Thoracic aorta (tissue), 2 donors: Measurements from ENCODE around the gene ATP8B1. TPM values are rescaled to one million over a fixed set of nuclear protein-coding genes. Genes with fewer than 3 reads are reported as not detected.

Experiments
- ATAC-seq: fragments of 150-250 bp; one replicate; pipeline ENCODE4 v1.8.0; 2017; ENCODE audit warnings: low read depth; ENCODE audit not compliant: insufficient number of reproducible peaks, low FRiP score
- DNase-seq: peaks from one replicate; pipeline ENCODE4 v3.0.0-alpha.2; 2020; ENCODE audit warnings: low spot score
- H3K27ac ChIP-seq, 2 donors: fragments of 200-600 bp; sonication (generic); 1 replicate in 1 of 2; 2 replicates in 1 of 2; pipeline ENCODE4 v1.5.1; 2016; ENCODE audit warnings: mild to moderate bottlenecking in 2 of 2, moderate library complexity in 2 of 2
- H3K27me3 ChIP-seq: fragments of 200-600 bp; sonication (generic); replicated peaks from 2 replicates; pipeline ENCODE4 v1.6.0; 2016; ENCODE audit warnings: mild to moderate bottlenecking; ENCODE audit not compliant: insufficient read depth
- H3K36me3 ChIP-seq: fragments of 200-600 bp; sonication (generic); one replicate; pipeline ENCODE4 v1.5.1; 2016
- H3K4me1 ChIP-seq, 2 donors: fragments of 200-600 bp; sonication (generic); 1 replicate in 1 of 2; 2 replicates in 1 of 2; pipeline versions ENCODE4 v1.5.1 to v1.6.0; 2016; ENCODE audit warnings: low read depth in 2 of 2, mild to moderate bottlenecking in 1 of 2; ENCODE audit not compliant: control insufficient read depth in 1 of 2
- H3K4me3 ChIP-seq: fragments of 200-600 bp; sonication (generic); 2 replicates; pipeline ENCODE4 v1.5.1; 2016; ENCODE audit warnings: mild to moderate bottlenecking
- H3K9me3 ChIP-seq: fragments of 200-600 bp; sonication (generic); 2 replicates; pipeline ENCODE4 v1.5.1; 2016
- CTCF ChIP-seq: fragments of 200-600 bp; sonication (generic); IDR thresholded peaks from one replicate; pipeline ENCODE4 v1.5.1; 2019; ENCODE audit warnings: antibody characterized with exemption
- total RNA-seq, 2 donors: library from RNA; depleted of rRNA; stranded (reverse); fragments of >200 nt; gene quantifications; one replicate each; pipeline versions ENCODE4 v1.1.0 to v1.2.3, GENCODE V29; 2016

Gene ATP8B1
- total RNA-seq, 2 donors from 2014 or later: 68.7 to 111 TPM

GRCh38 chr18:57655740-57656139 is 147.4 kb downstream of the ATP8B1 start:
- Histone ChIP-seq H3K4me1 (peaks cover 17 to 41% of the 10 kb centered on the region in 2 donors), H3K9me3 (peaks cover 5% of the 10 kb centered on the region), H3K36me3 (peaks cover 32% of the 10 kb centered on the region), H3K27me3 (no peaks in the 10 kb centered on the region), H3K27ac (no peak overlapping the region), H3K4me3 (no peak overlapping the region)
- ATAC-seq (no peak), DNase-seq (no peak)
- no peak for TF ChIP-seq CTCF

- Histone ChIP-seq H3K9me3 (peaks cover 5% of the 10 kb centered on the region), H3K36me3 (peaks cover 30% of the 10 kb centered on the region), H3K4me3 (no peak overlapping the region), H3K27me3 (no peaks in the 10 kb centered on the region), H3K4me1 (peaks cover 0 to 16% of the 10 kb centered on the region in 2 donors), H3K27ac (peak overlapping the region in 1 of 2 donors; percentile 1)
- ATAC-seq: no peak
- no peak for TF ChIP-seq CTCF
- no peak for DNase-seq
Observed at GRCh38 chr18:57651914-57652313, 151.2 kb downstream of the ATP8B1 start.

- no peak for TF ChIP-seq CTCF
- peak overlapping the region; percentile 13 to 42 for H3K27ac ChIP-seq
- ATAC-seq (peak; percentile 65), DNase-seq (no peak)
- peaks cover 12% of the 10 kb centered on the region for H3K36me3 ChIP-seq
- no peak overlapping the region for H3K4me3 ChIP-seq
- H3K9me3 ChIP-seq: no peaks in the 10 kb centered on the region
- H3K4me1 ChIP-seq: peaks cover 0 to 16% of the 10 kb centered on the region in 2 donors
- H3K27me3 ChIP-seq: no peaks in the 10 kb centered on the region
Observed at GRCh38 chr18:57649556-57650500, 153.3 kb downstream of the ATP8B1 start.

GRCh38 chr18:57648414-57648813 is 154.7 kb downstream of the ATP8B1 start:
- Histone ChIP-seq H3K36me3 (peaks cover 10% of the 10 kb centered on the region), H3K4me1 (peaks cover 0 to 16% of the 10 kb centered on the region in 2 donors)
- ATAC-seq: no peak

More at GRCh38 chr18:57648414-57648813, 154.7 kb downstream of the ATP8B1 start:
- no peak overlapping the region for H3K4me3 ChIP-seq
- no peaks in the 10 kb centered on the region for H3K9me3 ChIP-seq
- TF ChIP-seq CTCF: no peak
- no peak for DNase-seq
- no peaks in the 10 kb centered on the region for H3K27me3 ChIP-seq
- no peak overlapping the region for H3K27ac ChIP-seq
